Amniotic stem cell (primary cell): ENCODE measurements around the gene EDA.

Experiments
- DNase-seq: peaks from one replicate; lab custom pipeline; 2025; lab: John Stamatoyannopoulos, UW

EDA gene

GRCh38 chrX:70079297-70079696 lies 463.4 kb downstream of the EDA start:
- no peak for DNase-seq

- no peak for DNase-seq
Measured at GRCh38 chrX:70079870-70080269, 464.0 kb downstream of the EDA start.

GRCh38 chrX:70082723-70083122 lies 466.8 kb downstream of the EDA start:
- no peak for DNase-seq

GRCh38 chrX:70084592-70085240 lies 468.8 kb downstream of the EDA start:
- no peak for DNase-seq

GRCh38 chrX:70087857-70088630 lies 472.1 kb downstream of the EDA start:
- DNase-seq = no peak

- no peak for DNase-seq
Measured at GRCh38 chrX:70088751-70089150, 472.8 kb downstream of the EDA start.
